GM21367 (cell line): ENCODE results near the gene ALPL.

Experiments used
- ATAC-seq: cut with Tn5 transposase; IDR thresholded peaks from one replicate; pipeline ENCODE4 v1.9.1; 2021; ENCODE audit not compliant: unreplicated experiment

ALPL gene

DNA sequence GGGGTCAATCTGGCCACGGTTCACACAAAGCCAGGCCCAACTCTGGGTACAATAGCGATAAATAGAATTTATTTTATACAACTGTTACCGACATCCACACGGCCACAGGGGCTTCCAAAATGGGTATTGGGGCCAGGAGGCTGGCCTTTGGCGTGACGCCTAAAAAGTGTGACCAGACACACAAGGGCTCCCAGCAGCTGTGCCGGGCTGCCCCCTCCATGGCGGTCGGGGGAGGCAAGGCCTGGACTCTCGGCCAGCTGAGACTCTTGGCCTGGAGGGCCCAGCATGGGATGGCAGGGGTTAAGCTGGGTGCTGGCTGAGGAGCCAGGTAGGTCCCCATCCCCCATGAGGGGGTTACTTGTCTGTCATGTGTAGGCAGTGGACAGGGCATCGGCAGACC, 87.0 kb downstream of the ALPL start:
- ATAC-seq: no peak

- ATAC-seq: no peak
Observed at GRCh38 chr1:21596628-21597027, 87.4 kb downstream of the ALPL start.

GRCh38 chr1:21597753-21598152, 88.5 kb downstream of the ALPL start:
- no peak for ATAC-seq

DNA sequence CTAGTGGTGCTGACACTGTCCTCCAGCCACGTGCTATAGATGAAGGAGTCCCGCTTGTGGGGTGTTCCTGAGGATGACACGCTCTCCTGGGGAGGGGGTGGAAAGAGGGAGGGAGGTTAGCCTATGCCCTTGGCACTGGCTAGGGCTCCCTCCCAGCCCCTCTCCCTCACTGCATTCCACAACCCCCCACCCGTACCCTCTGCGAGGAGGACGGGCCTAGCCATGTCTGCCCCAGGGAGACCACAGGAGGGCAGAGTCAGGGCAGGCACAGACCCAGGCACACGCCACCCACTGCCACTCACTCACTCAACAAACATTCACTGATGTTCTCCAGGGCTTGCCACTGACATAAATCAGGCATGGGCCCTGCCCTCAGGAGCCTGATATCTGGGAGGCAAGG, 89.2 kb downstream of the ALPL start:
- no peak for ATAC-seq

- ATAC-seq: no peak
Observed at GRCh38 chr1:21598904-21599303, 89.7 kb downstream of the ALPL start.

- ATAC-seq: no peak
Observed at GRCh38 chr1:21599402-21599801, 90.2 kb downstream of the ALPL start.

- ATAC-seq: no peak
Observed at GRCh38 chr1:21601278-21602048, 92.2 kb downstream of the ALPL start.

- no peak for ATAC-seq
Observed at GRCh38 chr1:21603177-21604138, 94.2 kb downstream of the ALPL start.

GRCh38 chr1:21604208-21604957, 95.2 kb downstream of the ALPL start:
- ATAC-seq: no peak

- ATAC-seq: no peak
Observed at GRCh38 chr1:21605012-21605715, 95.9 kb downstream of the ALPL start.

- ATAC-seq: no peak
Observed at GRCh38 chr1:21605964-21606705, 96.9 kb downstream of the ALPL start.

DNA sequence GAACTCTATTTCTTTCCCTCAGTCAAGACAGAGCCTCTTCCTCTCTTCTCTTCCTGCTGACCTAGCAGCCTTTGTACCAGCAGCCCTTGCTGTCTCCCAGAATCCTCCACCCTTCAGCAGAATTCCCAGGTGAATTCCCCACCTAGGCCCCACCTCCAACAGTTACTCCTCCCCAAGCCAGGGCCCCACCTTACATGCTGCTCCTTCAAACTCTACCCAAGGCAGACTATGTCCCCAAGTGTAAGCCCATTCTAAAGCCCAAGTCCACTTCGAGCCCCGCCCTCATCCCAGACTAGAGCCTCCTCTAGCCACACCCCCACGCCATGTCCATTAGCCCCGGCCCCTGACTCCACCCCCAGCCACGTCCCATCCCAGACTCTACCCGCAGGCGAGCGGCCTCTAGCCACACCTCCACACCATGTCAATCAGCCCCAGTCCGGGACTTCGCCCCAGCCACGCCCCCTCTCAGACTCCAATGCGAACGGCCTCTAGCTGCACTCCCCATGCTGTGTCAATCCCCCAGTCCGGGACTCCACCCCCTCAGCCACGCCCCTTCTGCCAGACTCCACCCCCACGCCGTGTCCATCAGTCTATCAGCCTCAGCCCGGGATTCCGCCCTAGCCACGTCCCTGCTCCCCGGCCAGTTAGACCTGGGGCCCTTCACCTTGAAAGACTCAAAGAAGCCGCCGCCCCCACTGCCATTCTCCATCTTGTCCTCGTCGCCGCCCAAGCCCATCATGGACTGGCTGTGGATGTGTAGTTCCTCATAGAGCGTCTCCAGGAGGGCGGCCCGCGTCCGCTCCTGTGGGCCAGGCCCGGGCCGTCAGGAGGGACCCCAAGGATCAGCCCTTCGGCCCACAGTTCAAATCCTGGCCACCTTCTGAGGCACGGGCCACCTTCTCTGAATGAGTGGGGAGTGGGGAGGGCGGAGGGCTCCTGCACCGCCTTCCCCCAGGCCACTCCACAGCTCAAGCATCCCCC, 98.6 kb downstream of the ALPL start:
- ATAC-seq: peak; percentile 66

DNA sequence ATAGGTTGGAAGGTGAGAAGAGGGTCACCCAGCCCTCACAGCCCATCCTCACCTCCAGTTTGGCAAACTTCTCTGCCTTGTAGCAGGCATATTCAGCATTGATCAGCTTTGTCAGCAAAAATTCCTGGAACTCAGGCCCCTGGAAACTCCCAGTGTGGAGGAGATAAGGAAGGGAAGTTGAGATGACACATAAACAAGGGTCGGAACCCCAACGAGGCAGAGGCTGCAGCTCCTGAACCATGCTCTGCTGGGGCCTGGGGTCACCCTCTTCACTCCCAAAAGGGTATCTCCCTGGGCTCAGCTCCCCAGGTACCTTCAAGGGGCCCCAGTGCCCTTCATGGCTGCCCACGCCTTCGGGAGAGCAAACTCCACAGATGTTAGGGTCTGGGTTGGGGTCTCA, 99.6 kb downstream of the ALPL start:
- no peak for ATAC-seq

GRCh38 chr1:21610027-21610426, 100.8 kb downstream of the ALPL start:
- no peak for ATAC-seq

DNA sequence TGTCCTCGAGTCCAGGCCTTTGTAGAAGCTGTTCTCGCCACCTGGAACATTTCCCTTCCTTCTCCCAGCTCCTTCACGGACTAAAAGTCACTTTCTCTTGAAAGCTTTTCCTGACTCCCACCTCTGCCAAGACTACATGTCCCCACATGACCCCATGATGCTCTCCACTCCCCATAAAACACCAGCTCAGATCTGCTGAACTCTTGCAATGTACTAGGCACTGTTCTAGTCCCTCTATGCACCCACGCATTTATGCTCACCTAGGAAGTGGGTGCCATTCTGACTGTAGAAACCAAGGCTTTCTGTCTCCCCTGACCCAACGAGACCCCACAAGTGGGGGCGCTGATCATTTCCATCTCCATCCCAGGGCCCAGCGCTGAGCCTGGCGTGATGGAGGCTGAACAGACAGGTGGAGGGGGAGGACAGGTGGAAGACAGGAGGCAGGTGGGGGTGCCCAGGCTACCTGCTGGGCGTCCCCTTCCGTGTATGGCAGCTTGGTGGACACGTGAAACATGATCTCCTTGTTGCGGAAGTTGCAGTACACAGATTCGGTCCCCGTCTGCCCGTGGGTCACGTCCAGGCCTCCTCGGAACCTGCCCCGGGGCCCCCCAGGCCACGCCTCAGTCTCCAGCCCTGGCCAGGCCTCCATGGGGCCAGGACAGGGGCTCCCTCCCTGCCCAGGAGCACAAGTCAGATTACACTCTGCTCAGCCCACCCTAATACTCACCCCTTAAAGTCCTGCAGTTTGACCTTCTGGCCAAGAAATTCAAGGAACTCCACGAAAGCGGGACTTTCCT, 102.0 kb downstream of the ALPL start:
- no peak for ATAC-seq

DNA sequence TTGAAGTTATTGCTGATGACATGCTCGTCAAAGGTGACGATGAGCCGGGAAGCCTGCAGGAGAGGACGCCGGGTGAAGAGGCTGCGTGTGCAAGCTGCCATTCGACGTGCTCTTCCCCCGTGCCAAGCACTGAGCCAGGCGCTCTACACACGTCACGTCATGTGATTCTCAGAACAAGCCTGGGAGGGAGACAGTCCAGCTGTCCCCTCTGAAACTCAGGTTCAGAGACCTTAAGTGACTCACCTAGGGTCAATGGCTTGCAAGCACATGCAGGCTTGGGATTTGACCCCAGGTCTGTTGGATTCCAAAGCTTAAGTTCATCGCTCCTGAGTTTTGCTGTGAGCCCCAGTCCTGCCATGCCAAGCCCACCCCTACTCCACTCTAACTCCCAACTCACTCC, 102.8 kb downstream of the ALPL start:
- no peak for ATAC-seq

DNA sequence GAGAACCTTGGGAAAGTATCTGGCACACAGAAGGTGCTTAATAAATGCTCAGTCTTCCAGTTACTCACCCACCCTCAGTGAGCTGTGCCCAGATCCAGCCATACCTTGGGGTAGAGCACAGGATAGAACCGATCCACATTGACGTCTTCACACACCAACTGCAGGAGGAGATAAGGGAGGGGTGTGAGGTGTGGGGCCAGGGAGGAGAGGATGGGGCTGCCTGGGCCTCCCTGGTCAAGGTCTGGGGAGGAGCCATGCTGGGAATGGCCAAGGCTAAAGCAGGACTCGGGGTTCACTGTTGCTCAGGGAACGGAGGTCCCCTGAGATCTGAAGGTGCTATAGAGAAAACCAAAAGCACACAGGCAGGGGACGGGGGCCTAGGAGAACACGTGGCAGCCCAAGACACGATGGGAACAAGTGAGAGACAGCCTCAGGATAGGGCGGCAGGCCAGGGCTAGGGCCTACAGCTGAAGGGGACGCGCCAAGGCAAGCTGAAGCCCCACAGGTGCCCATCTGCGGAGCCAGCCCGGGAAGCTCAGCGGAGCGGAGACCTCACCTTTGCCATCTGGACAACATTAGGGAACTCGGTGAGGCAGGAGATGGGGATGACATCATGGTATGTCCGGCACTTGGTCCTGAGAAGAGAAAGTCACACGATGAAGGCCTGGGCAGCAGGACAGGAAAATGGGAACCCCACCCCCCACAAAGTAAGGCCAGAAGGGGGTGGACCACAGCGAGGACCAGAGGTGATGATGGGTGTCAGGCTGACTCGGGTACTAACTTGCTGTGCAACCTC, 104.0 kb downstream of the ALPL start:
- no peak for ATAC-seq
